GM08714 (cell line): ENCODE results near the gene CEBPB.

Source experiments
- H3K4me3 ChIP-seq: fragments of 200-500 bp; sonication (Bioruptor generic); 2 replicates; pipeline ENCODE4 v1.5.1; 2014; ENCODE audit warnings: mild to moderate bottlenecking, low read length, inconsistent platforms
- ZNF274 ChIP-seq: IDR thresholded peaks from 2 replicates; pipeline ENCODE4 v1.6.1; 2012; ENCODE audit warnings: mild to moderate bottlenecking, low read depth, low read length

Gene CEBPB

DNA sequence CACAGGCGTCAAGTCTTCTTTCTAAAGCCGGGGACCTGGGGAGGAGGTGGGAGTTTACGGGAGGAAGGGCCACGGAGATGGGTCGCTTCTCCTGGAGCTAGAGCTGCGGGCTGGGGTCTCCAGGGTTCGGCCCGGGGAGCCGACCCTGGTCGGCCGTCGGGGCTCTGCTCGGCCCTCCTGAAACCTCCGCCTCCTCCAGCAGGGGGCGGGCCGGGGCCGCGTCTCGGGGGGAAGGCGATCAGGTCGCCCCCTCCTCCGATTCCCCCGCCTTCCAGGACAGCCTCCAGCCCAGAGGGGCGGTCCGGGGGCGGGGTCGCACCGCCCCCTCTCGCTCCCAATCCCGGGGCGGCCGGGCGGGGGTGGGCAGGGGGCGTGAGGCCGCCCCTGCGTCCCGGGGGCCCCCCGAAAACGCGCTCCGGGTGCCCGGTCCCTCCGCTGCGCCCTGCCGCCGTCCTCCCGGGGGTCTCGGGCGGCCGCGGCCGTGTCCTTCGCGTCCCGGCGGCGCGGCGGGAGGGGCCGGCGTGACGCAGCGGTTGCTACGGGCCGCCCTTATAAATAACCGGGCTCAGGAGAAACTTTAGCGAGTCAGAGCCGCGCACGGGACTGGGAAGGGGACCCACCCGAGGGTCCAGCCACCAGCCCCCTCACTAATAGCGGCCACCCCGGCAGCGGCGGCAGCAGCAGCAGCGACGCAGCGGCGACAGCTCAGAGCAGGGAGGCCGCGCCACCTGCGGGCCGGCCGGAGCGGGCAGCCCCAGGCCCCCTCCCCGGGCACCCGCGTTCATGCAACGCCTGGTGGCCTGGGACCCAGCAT is at the start of gene CEBPB:
CEBPB (plus strand) TSS at position 580 of the 814 bp plus-strand sequence; CDS start at position 784, 204 bp downstream.
- H3K4me3 ChIP-seq, result peak within 1 kb of the TSS; percentile 66
- TF ChIP-seq ZNF274, result no peak

DNA sequence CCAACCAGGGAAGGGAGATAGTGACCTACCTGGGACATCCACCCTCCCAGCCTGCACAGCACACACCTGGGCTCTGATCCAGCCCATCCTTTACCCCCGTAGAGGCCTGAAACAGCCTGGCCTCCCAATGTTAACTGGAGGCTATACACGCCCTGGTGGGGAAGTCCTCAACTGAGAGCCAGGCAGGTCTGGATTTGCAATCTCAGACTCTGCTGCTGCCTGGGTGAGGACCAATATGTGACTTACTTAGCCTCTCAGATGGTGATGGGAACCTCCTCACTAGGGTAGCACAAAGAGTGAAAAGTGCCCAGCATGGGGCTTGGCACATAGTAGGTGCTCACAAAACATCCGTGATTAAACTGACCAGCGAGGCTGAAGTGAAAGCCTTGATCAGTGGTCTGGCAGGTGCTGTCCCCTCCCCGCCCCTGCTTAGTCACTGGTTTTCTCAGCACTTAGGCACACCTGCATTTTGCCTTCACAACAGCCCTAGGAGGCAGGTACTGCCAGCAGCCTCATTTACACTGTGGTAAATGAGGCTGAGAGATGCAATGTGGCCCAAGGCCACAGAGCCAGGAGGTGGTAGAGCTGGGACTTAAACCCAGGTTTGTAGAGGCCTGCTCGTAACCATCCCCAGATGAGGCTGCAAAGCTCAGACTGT is 49.5 kb upstream of the CEBPB start:
- no peak overlapping the region for H3K4me3 ChIP-seq
- no peak for TF ChIP-seq ZNF274

DNA sequence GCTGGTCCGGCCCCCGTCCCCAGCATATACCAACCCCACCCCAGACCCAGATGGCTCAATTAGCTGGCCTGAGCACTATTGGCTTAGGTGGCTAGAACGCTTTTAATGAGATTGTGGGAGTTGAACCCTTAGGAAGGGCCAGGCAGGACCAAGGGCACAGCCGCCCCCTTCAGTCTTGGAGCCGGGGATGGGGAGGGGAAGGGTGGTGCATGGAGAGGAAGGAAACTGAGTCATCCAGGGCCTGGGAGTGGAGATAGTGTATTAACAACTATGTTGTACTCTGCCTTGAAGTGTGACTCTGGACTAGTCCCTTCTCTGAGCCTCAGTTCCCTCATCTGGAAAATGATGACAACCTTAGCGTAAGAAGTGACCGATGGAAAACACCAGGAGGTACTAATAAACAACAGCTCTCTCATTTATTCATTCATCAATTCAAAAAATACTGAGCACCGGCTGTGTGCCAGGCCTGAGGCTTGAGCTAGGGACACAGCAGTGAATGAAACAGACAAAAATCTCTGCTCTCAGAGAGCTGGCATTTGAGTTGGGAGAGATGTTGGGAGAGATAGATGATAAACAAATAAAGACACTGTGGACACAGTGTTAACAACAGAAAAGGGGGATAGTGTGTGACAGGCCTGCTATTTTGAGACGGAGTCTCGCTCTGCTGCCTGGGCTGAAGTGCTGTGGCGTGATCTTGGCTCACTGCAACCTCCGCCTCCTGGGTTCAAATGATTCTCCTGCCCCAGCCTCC is 48.6 kb upstream of the CEBPB start:
- no peak for TF ChIP-seq ZNF274
- no peak overlapping the region for H3K4me3 ChIP-seq

DNA sequence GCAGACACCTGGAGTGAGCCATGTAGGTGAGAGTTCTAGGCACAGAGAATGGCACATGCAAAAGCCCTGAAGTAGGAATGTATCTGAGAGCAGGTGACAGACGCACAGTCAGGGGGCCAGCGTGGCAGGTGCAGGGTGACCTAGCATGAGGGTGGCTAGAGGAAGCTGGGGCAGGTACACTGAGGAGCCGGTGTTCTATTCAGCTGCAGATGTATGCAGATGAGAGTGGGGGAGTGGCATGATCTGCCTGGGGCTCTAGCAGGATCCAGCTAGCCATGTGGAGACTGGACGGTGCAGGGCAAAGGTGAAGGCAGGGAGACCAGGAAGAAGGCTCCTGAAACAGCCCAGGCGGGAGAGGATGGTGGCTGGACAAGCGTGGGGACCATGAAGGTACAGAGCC is 47.8 kb upstream of the CEBPB start:
- TF ChIP-seq ZNF274, result no peak

DNA sequence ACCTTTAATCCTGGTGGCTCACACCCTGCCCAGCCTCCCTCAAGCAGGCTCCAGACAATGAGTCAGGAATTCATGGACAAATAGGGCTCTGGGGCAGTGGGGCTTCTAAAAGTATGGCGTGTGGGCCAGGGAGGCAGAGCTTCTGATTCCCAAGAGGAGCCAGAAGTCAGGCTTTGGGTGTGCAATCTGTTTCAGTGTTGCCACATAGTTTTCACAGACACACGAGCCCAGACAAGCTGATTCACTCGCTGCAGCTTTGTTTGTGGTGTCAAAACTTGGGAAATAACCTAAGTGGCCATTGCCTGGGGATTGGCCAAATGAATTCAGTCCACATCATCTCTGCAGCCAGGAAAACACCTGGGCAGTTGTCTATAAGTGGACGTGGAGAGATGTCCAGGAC is 46.3 kb upstream of the CEBPB start:
- no peak for TF ChIP-seq ZNF274
- H3K4me3 ChIP-seq, result no peak overlapping the region

More for the DNA sequence above, 47.8 kb upstream of the CEBPB start:
- H3K4me3 ChIP-seq, result no peak overlapping the region

DNA sequence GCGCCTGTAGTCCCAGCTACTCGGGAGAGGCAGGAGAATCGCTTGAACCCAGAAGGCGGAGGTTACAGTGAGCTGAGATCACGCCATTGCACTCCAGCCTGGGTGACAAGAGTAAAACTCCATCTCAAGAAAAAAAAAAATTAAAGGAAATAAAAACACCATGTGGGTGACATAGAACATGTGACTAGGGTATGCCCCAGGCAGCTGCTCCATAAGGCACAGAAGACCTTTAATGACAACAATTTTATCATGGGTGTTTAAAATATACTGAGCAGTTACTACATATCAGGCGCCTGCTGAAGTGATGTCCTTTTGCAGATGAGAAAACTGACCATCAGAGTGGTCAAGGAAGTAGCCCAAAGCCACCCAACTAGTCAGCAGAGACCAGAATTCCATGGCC is 45.1 kb upstream of the CEBPB start:
- TF ChIP-seq ZNF274, result no peak
- H3K4me3 ChIP-seq, result no peak overlapping the region

DNA sequence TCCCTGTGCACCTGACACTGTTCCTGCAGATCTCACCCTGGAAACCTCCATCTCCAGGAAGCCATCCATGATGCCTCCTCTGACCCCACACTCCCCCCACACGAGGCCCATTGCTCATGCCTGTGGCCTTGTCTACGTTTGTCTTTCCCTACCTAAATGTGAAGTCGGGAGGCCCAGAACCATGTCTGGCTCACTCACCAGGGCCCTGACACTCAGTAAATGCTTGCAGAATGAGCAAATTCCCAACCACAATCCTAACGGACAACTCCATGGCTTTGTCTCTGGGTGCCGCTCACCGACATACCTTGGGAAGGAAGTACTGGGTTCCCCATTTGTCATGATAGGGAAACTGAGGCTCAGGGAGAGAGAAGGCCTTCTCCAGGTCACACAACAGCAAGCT is 44.4 kb upstream of the CEBPB start:
- H3K4me3 ChIP-seq, result no peak overlapping the region; the same call in 1 of the 2 replicates
- no peak for TF ChIP-seq ZNF274

DNA sequence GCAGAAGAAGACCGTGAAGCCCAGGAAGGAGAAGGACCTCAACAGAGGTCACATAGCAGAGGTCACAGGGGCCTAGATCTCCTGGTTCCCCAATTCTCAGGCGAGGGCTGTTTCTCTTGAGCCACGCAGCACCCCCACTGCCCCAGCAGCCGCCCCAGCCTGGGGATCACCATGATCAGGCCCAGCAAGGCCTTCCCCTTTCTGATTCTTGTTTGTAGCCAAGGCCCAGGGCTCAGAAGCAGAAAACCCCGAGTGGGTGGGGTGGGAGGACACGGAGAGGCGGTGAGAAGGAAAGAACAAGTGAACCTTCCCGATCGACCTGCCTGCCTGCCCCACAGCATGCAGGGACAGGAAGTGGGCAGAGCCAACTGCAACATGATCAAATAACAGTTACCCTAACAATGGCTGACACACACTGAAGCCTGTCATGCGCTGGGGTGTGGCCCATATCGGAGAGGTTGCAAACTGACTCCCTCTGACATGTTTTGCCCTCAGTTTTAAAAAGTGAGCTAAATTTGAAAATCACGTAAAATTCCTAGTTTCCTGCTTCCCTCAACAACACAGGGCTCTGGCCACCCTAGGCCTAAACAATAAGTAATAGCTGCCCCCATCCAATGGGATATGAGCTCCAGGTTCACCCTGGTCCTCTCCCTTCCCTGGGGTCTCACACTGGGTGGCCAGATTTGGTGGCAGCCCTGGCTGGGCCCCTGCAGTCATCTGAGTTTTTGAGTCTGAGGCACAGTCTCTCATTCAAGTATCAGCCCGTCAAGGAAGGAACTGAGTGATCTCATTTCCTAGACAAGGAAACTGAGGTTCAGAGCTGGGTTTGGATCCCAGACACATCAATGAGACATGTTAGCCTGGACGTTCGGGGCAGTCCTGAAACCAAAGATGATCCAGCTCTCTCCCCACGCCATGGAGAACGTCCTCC is 43.6 kb upstream of the CEBPB start:
- no peak for TF ChIP-seq ZNF274
- no peak overlapping the region; the same call in 1 of the 2 replicates for H3K4me3 ChIP-seq

DNA sequence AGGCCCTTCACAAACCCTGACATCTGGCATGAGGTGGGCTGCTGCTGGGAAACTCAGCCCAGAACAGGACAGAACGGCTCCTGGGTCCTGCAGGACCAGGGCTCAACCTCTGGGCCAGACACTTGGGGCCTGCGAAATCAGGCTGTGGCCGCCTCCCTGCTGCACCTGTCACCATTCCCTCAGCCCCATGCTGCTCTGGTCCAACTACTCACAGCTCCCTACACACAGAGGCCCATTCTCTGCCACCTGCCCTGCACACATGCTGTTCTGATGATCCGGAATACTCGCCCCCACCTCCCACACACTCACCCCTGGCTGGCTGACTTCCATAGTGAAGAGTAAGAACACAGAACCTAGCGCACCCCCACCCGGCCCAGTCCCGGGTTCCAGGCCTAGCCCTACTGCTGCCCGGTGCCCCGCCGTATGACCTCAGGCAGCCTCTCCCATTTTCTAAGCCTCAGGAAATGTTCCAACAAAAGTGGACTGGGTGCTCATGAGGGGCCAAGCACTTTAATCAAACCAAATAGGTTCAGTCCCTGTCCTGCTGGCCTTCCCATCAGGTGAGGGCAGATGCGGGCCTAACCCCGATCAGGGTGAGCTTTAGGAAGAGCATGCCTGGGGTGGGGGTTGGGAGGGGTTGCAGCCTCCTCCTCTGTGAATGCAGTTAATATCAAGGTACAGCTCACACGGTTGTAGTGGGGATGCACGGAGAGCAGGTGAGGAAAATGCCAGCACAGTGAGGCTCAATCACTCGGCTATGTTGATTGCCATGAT is 41.0 kb upstream of the CEBPB start:
- TF ChIP-seq ZNF274, result no peak
- H3K4me3 ChIP-seq, result no peak overlapping the region

DNA sequence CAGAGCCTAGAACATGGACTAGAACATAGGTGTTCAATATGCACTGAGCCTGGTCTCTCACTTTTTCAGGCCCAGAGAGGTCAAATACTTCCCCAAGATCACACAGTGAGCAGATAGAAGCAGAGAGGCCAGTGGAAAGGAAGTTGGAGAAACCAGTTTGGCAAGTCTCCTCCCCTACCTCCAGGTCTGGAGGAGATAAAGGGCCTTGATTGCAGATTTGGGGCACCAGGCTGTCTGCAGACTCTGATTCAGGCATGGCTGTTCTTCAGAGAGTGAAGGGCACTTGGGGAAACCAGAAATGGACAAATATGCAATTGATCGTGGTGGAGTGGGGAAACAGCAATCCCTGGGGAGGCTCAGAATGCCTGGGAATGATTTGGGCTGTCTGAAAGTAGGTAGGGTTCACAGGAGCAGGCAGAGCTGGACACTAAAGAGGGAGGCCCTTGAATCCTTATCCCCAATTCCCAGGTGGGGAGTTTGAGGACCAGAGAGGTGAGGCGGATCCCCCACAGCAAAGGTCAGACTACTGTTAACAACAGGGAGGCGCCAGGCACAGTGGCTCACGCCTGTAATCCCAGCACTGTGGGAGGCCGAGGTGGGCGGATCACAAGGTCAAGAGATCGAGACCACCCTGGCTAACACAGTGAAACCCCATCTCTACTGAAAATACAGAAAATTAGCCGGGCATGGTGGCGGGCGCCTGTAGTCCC is 39.4 kb upstream of the CEBPB start:
- H3K4me3 ChIP-seq, result no peak overlapping the region
- no peak for TF ChIP-seq ZNF274

DNA sequence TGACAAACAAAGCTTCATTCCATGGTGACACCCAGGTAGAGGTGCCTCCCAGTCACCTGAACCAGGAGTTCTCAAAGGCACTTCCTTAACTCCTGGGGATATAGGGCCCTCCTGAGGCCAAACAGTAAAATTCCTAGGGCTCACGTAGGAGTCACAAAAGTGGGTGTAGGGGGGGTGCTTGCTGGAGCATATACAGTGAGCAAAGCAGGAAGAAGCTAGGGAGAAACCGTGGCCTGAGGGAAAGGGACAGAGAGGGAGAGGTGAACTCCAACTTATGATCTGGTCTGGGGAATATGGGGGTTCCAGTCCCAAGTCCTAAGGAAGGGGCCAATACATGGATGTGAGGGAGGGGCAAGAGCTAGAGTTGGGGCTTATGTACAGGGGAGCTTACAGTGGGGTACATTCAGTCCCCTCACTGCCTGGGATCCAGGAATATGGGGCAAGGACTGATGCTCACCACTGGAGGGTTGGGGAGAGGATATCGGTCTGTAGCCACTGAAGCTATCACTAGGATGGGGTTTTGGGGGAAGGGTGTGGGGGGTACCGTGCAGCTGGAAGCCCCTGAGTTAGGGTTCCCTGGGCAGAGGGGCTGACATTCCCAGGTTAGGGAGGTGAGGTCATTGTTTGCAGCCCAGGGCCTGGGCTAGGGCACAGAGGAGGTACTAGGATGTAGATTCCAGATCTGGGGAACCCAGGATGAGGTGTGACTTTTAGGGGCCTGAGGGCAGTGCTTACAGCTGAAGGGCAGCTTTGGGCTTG is 38.1 kb upstream of the CEBPB start:
- no peak for TF ChIP-seq ZNF274
- H3K4me3 ChIP-seq, result peak overlapping the region; percentile 70

DNA sequence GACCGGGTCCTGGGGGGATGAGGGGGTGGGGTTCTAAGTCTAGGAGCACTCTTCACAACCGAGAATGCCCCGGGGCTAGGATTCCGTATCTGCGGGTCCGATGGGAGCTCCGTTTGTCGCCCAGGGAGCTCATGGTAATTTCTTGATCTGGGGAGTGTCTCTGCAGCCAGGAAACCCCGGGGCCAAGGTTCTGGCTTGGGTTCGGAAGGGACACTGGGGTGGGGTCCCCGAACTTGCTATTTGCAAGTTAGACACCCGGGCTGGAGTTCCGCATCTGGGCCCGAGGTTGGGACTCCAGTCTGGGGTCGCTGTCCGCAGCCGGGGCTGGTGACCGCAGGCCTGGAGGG is 37.5 kb upstream of the CEBPB start:
- peak overlapping the region; percentile 70 for H3K4me3 ChIP-seq
- no peak for TF ChIP-seq ZNF274
